ENCODE results near the gene ABCC2.

The ABCC2 gene

DNA sequence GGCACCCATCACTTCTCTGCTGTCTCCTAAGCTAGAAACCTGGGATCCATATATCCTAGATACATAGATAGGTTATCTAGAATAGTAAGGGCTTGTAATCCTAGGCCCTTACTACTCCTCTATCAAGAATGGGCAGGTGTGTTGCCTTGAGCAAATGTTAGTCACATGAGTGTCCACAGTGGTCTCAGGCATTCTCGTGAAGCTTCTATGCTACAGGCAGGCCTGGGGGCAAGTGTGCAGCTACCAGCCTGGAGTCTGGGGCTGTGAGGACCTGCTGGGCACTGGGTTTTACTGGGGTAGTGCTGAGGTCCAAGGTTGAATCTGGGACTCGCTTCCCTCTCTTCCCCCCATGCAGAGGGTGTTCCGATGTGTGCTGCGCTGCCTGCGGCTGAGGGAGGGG lies 91.4 kb downstream of the ABCC2 start:
- no peaks in the 10 kb centered on the region for H3K27me3 ChIP-seq
- TF ChIP-seq, protein P1, sequence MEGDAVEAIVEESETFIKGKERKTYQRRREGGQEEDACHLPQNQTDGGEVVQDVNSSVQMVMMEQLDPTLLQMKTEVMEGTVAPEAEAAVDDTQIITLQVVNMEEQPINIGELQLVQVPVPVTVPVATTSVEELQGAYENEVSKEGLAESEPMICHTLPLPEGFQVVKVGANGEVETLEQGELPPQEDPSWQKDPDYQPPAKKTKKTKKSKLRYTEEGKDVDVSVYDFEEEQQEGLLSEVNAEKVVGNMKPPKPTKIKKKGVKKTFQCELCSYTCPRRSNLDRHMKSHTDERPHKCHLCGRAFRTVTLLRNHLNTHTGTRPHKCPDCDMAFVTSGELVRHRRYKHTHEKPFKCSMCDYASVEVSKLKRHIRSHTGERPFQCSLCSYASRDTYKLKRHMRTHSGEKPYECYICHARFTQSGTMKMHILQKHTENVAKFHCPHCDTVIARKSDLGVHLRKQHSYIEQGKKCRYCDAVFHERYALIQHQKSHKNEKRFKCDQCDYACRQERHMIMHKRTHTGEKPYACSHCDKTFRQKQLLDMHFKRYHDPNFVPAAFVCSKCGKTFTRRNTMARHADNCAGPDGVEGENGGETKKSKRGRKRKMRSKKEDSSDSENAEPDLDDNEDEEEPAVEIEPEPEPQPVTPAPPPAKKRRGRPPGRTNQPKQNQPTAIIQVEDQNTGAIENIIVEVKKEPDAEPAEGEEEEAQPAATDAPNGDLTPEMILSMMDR (IDR thresholded peaks at IDR 0.05): no peak
- peaks cover 49% of the 10 kb centered on the region for H3K36me3 ChIP-seq
- H3K27ac ChIP-seq: no peak overlapping the region
- no peak overlapping the region for H3K4me3 ChIP-seq (ENCODE audit: low read depth in 1 of 2, low read length in 1 of 2)
- no peaks in the 10 kb centered on the region for H3K9me3 ChIP-seq
- peaks cover 0 to 12% of the 10 kb centered on the region in 2 experiments for H3K4me1 ChIP-seq (ENCODE audit: control insufficient read depth in 1 of 2, insufficient read depth in 1 of 2, low read depth in 1 of 2, low read length in 1 of 2)

DNA sequence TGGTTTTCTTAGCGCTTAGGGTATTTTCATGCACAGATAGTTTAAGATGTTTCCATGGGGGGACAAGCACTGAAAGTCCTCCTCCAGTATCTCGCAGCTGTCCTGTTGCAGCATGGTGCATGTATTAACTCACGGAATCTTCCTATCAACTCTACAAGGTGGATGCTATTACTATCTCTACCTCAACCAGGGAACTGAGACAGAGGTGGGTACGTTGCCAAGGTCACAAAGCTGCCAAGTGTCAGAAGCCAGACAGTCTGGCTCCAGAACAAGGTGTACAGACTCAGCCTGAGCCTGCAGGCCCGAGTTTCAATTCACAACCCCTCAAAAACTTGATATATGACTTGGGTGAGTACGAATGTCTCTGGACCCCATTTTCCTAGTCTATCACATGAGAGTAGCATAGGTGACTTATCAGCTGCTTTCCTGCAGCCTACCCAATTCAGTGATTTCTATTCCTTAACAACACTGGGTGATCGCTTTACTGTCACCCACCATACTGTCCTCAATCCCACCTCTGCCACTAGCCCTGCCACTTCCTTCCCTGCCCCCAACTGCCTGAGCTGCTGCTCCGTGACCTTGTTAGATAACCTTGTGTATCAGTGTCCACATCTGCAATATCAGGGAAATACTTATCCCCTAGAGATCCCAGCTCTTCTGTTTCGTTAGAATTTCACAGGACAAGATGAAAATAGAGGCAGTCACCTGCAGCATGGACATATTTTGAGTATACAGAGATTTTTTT lies 92.1 kb downstream of the ABCC2 start:
- Histone ChIP-seq H3K27me3 (no peaks in the 10 kb centered on the region), H3K27ac (no peak overlapping the region), H3K36me3 (peaks cover 55% of the 10 kb centered on the region), H3K4me1 (ENCODE audit: control insufficient read depth in 1 of 2, insufficient read depth in 1 of 2, low read depth in 1 of 2, low read length in 1 of 2) (peaks cover 0 to 7% of the 10 kb centered on the region in 2 experiments), H3K4me3 (ENCODE audit: low read depth in 1 of 2, low read length in 1 of 2) (no peak overlapping the region), H3K9me3 (no peaks in the 10 kb centered on the region)
- TF ChIP-seq, protein P1 (IDR thresholded peaks at IDR 0.05): no peak

DNA sequence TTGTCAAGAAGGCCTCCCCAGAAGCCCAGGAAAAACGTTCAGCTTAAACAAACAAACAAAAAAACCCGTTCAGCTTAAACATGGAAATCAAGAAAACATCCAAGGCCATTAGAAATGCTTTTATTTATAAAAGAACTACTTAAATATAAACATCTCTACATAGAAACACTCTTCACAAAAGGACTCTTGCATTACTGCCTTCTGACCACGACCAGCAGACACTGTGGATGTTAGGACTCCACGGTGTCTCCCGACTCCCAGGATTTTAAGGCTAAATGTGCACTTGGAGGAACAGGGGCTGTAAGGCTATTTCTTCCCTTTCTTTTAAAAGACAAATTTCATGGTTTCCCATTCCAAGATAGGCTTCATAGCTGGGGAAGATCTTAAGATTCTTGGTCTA lies 93.0 kb downstream of the ABCC2 start:
- no peak overlapping the region for H3K4me3 ChIP-seq (ENCODE audit: low read depth in 1 of 2, low read length in 1 of 2)
- TF ChIP-seq, protein P1 (IDR thresholded peaks at IDR 0.05): no peak

DNA sequence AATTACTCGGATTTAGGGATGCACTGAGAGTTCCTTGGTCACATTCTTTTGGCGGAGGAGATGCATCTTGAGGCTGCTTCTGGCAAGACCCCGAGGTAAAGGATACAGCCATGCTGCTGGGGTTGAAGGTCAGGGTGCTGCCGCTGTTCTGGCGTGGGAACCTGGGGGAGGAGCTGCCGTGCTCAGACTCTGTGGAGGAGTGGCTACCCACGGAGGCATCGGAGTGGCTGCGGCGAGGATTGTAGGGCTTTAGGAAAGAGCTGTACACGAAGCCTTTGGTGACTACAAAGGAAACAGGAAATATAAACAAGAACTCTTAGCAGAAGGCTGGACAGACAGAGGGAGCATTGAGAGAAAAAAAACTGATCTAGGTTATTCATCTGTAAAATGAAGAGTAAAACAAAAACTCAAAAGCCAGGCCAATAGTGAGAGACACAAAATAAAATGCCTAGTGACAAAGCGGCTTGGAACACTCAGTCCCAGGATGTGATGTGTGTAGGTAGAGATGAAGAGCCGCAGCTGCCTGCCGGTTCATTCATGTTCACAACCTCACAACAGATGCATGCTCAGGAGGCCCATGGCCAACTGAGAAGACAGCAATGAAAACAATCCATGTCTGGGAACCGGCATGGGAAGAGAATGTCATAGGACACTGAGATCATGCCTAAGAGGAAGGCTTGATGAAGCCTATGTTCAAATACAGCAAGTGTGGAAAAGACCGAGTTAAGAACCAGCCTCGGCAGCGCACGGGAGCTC lies 97.8 kb downstream of the ABCC2 start:
- Histone ChIP-seq H3K9me3 (no peaks in the 10 kb centered on the region), H3K4me1 (ENCODE audit: control insufficient read depth in 1 of 2, insufficient read depth in 1 of 2, low read depth in 1 of 2, low read length in 1 of 2) (no peaks in the 10 kb centered on the region), H3K36me3 (peaks cover 99% of the 10 kb centered on the region), H3K27me3 (no peaks in the 10 kb centered on the region), H3K4me3 (ENCODE audit: low read depth in 1 of 2, low read length in 1 of 2) (no peak overlapping the region), H3K27ac (no peak overlapping the region)
- TF ChIP-seq, protein P1 (IDR thresholded peaks at IDR 0.05): no peak

More for the DNA sequence above, 93.0 kb downstream of the ABCC2 start:
- H3K27me3 ChIP-seq: no peaks in the 10 kb centered on the region
- no peaks in the 10 kb centered on the region for H3K4me1 ChIP-seq (ENCODE audit: control insufficient read depth in 1 of 2, insufficient read depth in 1 of 2, low read depth in 1 of 2, low read length in 1 of 2)
- no peak overlapping the region for H3K27ac ChIP-seq
- peaks cover 65% of the 10 kb centered on the region for H3K36me3 ChIP-seq
- H3K9me3 ChIP-seq: no peaks in the 10 kb centered on the region

DNA sequence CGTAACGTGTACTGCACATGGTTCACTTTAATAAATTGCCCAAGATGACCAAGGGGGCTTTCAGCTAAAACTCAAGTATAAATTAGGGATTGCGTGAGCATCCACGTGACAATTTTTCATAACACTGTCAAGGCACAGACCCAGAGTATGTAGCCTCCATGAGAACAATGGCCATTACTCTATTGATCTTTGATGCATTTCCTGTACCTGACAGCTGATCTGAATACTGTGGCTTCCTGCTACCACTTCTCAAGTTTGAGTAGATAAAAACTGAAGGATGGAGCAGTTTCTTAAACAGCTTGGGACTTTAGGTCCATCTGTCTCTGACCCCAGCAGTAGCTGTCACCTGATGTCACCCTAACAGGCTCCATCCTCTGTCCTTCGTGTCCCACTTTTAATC lies 98.9 kb downstream of the ABCC2 start:
- Histone ChIP-seq H3K4me1 (ENCODE audit: control insufficient read depth in 1 of 2, insufficient read depth in 1 of 2, low read depth in 1 of 2, low read length in 1 of 2) (no peaks in the 10 kb centered on the region), H3K4me3 (ENCODE audit: low read depth in 1 of 2, low read length in 1 of 2) (no peak overlapping the region), H3K36me3 (peaks cover 99% of the 10 kb centered on the region), H3K27ac (no peak overlapping the region), H3K9me3 (no peaks in the 10 kb centered on the region), H3K27me3 (no peaks in the 10 kb centered on the region)
- TF ChIP-seq, protein P1 (IDR thresholded peaks at IDR 0.05): no peak

All from neutrophil (primary cell).